GM12891 (cell line): ENCODE measurements around the gene PRIMA1.

ENCODE experiments used
- POLR2A ChIP-seq: IDR thresholded peaks from 2 replicates; pipeline ENCODE4 v1.6.1; 2011; ENCODE audit warnings: low read depth, low read length, control low read depth
- TAF1 ChIP-seq: IDR thresholded peaks from 2 replicates; pipeline ENCODE4 v1.6.1; 2011; ENCODE audit warnings: low read depth, low read length, control low read depth

DNA sequence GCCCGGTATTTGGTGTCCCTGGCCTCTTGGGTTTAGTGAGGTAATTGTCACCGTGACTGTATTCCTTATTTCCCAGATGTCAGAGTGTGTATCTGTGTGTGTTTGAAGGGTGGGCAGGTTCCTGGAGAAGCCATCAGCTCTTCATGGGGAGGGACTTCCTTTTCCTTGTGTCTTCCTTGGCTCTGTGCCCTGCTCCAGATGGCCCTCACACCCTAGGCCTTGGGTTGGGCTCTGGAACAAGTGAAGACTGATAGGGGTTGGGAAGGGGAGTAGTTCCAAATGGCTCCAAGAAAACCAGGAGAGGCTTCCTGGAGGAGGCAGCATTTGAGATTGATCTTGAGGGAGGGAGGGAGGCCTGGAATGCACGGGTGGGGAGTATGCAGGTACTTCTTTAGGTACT lies 43.8 kb upstream of the PRIMA1 start:
- TF ChIP-seq POLR2A (no peak), TAF1 (no peak)
